HuH-7 (cell line): ENCODE data around the gene CAMTA1.
"Not testable (repeated sequence)": the region's sequence is repeated elsewhere in the genome, so short reads cannot be mapped to it uniquely, and the experiment has no call there.

Source experiments
- DNase-seq: peaks from one replicate; pipeline ENCODE4 v3.0.0; 2011; ENCODE audit warnings: low spot score

Gene CAMTA1

DNA sequence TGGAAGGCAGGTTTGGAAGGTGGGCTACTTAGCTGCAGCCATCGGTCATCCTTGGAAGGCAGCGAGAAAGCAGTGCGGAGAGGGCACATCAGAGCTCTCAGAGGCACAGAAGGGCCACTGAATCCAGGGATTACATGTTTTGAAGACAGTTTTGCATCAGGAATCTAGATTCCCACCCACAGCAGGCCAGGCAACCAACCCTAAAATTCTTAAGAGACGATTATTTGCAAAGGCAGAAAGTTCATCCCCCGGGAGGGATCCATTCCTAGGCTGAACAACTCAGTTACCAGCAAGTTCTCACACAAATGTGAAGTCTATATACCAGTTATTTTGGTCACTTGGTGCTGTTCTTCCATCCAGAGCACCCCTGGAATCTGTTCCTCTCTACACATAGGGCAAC is 528.6 kb downstream of the CAMTA1 start:
- DNase-seq = no peak

DNA sequence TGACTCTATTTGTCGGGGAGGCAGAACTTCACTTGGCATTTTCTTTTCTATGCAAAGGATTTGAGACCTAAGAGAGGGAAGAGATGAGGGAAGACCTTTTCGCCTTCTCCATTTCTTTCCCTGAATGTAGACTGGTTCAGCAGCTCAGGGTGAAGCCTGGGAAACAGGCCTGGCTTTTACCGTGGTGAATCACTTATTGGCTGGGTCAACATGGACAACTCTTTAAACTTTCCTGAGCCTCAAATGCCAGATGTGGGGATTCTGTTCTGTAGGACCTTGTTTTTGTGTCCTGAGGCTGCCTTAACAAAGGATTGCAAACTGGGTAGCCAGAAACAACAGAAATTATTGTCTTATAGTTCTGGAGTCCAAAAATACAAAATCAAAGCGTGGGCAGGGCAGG is 530.1 kb downstream of the CAMTA1 start:
- DNase-seq = no peak

DNA sequence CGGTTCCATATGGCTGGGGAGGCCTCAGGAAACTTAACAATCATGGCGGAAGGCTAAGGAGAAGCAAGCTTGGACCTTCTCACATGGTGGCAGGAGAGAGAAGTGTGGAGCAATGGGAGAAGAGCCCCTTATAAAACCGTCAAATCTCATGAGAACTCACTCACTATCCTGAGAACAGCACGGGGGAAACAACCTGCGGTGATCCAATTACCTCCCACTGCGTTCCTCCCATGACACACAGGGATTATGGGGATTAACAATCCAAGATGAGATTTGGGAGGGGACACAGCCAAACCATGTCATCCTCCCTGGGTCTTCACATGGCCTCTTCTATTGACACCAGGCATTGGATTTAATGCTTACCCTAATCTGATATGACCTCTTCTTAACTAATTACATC is 530.7 kb downstream of the CAMTA1 start:
- DNase-seq = no peak

DNA sequence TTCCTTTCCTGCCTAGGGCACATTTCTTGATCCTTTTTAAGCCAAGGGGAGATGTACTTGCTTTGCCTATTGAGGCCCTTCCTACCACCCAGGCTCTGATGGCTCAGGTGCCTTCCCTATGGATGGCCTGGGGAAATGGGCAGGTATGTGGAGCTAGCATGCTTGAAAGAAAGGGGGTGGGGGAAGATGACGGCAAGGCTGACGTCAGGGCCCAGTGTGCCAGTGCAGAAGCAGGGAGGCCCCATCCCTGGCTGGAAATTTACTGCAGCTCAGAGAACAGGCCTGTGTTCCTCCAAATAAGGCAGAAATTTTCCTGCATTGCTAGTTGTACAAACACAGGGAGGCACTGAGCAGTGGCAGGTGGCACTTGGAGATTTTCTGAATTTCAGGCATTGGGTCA is 532.6 kb downstream of the CAMTA1 start:
- DNase-seq = no peak

DNA sequence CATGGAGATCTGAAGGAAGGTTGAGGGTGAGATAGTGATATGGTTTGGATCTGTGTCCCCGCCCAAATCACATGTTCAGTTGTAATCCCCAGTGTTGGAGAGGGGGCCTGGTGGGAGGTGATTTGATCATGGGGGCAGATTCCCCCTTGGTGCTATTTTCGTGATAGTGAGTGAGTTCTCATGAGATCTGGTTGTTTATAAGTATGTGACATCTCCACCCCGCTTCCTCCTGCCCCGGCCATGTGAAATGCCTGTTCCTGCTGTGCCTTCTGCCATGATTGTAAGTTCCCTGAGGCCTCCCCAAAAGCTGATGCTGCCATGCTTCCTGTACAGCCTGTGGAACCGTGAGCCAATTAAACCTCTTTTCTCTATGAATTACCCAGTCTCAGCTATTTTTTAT is 533.9 kb downstream of the CAMTA1 start:
- DNase-seq = no peak

DNA sequence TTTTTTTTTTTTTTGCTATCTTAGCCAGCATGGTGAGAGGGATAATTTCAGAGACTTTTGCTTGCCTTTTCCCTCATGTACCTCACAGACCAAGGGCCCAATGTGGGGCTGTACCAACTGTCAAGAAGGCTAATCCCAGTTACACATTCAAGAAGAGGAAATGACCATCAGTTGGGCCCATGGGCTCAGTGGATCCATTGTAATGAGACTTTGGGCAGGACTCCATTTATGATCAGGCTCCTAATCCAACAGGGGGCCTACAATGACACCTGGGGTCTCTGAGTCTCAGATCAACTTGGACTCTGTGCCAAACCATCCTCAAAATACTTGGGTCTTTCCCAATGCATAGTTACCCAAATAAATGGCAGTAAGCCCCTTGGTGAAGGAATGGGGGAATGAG is 535.4 kb downstream of the CAMTA1 start:
- DNase-seq = no peak

DNA sequence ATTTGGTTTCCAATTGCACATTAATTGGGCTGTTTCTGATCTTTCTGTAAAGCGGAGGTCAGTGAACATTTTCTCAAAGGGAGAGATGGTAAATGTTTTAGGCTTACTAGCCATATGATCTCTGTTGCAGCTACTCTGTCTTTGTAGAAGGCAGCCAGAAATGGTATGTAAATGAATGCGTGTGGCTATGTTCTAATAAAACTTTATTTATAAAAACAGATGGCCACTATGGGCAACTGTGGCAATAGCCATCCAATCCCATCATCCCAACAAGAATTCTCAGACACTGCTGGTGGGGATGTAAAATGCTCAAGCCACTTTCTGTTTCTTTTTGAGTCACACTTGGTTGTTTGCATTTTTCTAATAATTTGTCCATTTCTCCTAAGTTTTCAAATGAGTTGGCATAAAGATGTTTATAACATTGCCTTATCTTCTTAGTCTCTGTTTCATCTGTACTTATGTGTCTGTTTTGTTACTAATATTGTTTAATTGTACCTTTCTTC is 537.1 kb downstream of the CAMTA1 start:
- no peak for DNase-seq

DNA sequence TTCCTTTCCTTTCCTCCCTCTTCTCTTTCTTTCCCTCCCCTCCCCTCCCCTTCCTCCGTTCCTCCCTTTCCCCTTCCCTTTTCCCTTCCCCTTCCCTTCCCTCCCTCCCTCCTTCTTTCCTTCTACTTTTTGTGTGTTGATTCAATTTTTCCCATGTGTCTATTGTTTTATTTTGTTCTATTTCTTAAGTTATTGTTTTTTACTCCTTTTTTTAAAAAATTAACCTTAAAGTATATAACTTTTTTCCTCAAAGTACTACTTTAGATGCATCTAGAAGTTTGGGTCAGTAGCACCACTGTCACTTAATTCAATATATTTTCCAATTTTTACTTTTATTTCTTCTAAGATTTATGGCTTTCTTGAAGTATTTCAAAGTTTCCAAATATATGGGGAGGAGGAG is 537.7 kb downstream of the CAMTA1 start:
- DNase-seq = no peak

DNA sequence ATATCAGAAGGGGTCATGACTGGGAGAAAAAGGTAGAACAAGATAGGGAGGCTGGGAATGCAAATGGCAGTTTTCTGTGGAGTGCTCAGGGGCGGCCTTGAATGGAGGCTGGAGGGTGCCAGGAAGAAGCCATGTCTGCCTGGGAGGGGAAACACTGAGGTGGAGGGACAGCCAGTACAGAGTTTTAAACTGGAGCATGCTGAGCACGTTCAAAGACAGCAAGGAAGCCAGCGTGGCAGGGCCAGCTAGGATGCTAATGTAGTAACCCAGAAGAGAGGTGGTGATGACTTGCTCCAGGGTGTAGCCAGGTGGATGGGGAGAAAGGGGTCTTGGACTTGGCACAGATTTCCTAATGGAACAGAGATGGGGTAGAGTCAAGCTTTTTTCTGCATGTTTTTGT is 540.0 kb downstream of the CAMTA1 start:
- no peak for DNase-seq

DNA sequence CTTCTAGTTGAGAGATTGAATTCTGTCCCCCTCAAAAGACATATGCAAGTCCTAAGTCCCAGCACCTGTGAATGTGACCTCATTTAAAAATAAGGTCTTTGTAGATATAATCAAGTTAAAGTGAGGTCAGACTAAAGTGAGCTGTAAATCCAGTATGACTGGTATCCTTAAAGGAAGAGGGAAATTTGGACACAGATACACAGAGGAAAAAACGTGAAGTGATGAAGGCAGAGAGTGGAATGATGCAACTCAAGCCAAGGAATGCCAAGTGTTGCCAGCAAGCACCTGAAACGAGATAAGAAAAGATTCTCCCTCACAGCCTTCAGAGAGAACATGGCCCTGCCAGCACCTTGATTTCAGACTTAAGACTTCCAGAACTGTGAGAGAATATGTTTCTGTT is 541.1 kb downstream of the CAMTA1 start:
- DNase-seq = no peak

DNA sequence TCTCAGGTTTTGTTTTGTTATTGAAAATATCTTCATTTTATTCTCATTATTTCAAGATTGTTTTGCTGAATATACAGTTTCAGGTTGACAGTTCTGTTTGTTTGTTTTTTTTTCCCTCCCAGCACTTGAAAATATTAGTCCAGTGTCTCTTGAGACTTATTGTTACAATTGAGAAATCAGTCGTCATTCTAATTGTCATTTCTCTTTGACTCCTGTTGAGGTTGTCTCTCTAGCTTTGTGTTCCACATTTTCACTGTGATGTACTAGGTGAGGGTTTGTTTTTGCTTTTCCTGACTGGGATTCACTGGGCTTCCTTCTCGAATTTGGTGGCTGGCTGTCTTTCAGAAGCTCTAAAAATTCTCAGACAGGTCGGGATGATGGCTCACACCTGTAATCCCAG is 542.6 kb downstream of the CAMTA1 start:
- DNase-seq = no peak

DNA sequence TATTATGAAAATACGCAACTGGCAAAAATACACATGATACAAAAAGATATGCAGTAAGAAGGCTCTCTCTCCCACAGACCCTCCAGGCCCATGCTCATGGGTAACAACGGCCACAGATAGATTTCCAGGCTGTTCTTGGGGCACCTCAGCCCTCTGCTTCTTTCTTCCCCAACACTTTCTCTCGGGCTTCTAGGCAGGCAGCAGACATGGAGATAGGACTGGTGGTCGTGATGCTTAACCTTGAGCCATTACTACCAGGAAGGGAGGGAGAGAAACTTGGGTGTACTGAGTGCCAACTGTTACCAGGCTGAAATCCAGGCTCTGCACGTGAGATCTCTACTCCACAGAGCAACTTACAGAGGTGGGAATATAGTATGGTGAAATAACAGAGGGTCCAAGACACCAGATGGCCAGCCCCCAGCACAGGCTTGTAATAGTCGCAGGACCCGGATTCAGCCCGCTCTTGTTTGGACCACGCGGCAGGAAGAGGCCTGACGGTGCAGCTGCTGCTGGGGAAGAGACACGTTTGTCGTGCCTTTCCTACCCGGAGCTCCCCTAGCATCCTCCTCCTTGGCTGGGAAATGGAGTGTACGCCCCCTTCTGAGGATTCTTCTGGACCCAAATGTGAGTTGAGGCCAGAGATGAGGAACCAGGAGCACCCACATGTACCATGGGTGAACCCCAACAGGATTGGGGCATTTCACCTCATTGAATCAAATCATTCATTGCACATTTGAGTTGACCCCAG is 544.8 kb downstream of the CAMTA1 start:
- no peak for DNase-seq

DNA sequence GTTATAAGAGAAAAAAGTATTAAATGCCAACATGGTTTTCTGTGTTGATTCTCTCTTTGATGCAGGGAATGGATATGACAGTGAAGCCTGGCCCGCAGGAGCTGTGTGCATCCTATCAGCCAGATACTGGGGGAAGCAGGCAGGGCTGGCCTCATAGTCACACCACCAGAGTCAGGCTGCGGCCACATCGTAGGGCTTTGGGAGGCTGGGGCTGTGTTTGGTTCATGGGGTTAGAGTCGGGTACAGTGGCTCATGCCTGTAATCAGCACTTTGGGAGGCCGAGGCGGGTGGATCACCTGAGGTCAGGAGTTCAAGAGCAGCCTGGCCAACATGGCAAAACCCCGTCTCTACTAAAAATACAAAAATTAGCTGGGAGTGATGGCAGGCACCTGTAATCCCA is 545.5 kb downstream of the CAMTA1 start:
- not testable (repeated sequence) for DNase-seq

DNA sequence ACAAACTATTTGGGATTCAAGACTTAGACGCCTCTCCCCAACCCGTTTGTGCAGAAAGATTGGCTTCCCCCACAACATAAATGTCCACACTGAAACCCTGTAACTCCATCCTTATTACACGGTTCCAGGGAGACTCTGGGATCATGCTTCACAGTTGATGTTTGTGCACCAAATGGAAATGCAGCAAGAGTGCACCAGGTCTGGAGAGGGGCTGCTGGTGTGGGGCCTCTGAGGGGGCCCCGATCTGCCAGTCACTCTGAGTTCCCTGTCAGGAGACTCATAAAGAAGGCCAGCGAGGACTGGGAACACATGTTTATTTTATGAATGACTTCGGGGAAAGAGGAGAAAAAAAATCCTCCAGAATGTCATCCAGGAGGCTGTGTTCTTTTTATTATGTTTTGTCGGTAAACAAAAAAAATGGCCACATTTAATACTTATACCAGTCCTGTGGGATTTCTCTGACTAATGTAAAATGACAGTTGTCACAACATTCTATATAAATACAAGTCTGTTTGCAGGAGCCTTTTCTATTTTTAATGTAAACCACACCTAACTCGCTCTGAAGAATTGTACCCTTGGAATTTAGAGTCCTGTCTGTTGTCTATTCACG is 546.8 kb downstream of the CAMTA1 start:
- DNase-seq = no peak

DNA sequence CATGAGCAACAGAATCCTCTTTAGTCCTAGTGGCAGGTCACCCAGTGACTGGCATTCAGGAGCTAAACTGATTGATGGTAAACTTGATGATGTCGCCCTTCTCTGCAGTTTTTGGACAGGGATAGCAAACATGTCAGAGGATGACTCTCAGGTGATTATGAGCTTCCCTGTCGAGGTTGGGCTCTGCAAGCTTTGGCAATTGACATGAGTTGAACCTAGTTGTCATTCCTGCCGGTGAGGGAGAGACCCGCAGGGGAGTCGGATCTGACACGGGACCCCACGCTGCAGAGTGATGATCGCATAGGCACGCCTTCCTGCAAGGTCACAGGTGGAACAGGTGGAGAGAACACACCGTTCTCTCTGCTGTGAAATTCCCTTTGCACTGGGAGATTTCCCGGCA is 547.8 kb downstream of the CAMTA1 start:
- no peak for DNase-seq

DNA sequence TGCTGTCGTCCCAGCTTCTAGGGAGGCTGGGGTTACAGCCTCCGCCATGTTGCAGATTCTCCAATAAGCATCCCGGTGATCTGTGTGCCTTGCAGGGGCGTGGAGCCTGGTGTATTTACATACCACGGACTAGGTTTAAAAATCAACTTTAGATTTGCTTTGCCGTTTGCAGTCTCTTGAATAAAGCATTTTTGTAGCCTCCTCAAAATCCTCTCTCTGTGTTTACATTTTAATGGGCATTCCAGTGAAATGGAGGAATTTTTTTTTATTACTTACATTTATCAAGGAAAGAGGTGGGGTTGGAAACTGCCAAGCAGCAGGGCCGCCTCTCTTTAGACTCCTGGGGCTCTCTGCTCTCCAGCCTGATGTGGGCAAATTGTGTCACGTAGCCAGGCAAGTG is 548.4 kb downstream of the CAMTA1 start:
- DNase-seq = no peak

DNA sequence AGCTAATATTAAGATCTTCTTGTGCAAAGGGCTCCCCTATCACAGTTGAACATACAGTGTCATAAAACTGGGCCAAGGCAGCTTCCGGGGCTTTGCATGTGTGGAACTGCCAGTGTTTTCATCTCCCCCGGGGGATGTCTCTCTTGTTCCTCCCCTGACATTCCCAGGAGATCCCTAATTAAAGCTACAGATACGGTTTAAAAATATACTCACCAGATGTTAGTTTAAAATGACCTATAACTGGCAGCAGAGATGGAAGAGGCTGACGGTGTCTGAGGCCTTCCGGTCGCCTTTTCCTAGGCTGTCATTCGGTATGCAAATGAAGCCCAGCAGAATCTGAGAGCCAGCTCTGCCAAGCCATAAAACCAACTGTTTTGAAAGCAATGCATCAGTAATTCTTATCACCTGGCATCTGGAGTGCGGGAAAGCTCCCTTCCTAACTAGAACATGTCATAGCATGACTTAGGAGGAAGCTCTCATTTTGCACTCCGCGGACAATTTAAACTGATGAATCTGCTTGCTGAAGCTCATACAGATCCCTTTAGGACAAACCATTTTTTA is 549.3 kb downstream of the CAMTA1 start:
- no peak for DNase-seq

DNA sequence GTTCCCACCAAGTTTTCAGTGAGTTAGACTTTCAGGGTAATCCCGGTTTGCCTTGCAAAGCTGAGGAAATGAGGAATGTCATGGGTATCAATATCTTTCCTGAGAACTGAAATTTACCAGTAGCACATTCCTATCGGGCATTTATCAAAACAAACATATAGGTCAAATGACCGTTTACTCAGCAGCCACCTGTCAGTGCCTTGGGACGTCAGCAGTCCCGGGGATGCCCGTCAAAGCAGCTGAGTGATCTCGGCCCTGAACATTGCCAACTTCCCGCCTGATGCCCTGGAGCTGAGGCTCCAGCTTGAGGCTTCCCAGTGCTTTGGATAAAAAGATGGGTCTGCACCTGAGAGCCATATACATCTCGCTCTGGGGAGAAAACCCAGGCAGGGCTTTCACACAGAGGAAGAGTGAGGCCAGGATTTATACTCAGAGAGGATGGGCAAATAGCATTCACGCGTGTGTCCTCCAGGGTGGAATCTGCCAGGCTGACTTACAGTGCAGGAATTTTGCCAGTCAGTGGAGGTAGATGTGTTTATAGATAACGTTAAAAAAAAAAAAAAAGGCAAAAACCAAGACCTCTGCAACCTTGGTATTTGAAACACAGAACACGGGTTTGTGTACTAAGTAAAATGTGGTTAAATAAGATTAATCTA is 550.1 kb downstream of the CAMTA1 start:
- DNase-seq = no peak

DNA sequence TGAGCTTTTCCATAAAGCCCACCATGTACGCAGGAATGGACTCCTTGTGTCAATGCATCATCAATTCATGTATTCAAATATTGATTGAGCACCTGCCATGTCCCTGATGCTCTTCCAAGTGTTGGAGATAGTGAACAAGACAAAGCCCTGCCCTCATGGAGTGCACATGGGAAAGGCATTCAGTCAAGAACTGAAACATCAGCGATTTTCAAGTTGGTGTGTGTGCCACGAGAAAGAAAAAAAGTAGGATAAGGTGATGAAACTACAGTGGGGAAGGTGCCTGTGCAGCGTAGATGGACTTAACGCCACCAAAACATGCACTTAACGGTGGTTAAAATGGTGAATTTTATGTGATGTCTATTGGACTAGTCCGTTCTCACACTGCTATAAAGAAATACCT is 553.2 kb downstream of the CAMTA1 start:
- no peak for DNase-seq

DNA sequence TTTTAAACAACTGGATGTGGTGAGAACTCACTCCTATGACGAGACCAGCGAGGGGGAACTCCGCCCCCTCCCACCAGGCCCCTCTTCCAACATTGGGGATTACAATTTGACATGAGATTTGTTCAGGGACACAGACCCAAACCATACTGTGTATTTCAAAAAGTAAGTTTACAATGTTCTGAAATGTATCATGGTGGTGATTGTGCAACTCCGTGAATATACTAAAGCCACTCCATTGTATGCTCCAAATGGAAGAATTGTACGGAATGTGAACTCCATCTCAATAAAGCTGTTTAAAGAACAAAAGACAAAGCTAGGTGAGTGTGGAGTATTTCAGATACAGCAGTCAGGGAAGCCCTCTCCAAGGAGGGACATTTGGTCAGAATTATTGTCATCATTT is 553.8 kb downstream of the CAMTA1 start:
- no peak for DNase-seq

DNA sequence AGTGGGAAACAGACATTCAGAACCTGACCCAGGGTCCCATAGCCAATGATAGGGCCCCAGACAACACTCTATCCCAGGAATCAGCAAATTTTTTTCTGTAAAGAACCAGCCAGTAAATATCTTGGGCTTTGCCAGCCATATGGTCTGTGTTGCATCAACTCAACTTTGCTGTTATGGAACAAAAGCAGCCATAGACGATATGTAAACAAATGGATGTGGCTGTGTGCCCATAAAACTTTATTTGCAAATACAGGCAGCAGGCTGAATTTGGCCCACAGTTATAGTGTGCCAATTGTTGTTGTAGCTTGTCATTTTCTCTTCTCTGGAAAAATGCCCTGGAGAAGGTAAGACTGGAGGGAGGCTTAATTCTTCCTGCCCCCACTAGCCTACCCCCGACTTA is 554.7 kb downstream of the CAMTA1 start:
- DNase-seq = no peak

DNA sequence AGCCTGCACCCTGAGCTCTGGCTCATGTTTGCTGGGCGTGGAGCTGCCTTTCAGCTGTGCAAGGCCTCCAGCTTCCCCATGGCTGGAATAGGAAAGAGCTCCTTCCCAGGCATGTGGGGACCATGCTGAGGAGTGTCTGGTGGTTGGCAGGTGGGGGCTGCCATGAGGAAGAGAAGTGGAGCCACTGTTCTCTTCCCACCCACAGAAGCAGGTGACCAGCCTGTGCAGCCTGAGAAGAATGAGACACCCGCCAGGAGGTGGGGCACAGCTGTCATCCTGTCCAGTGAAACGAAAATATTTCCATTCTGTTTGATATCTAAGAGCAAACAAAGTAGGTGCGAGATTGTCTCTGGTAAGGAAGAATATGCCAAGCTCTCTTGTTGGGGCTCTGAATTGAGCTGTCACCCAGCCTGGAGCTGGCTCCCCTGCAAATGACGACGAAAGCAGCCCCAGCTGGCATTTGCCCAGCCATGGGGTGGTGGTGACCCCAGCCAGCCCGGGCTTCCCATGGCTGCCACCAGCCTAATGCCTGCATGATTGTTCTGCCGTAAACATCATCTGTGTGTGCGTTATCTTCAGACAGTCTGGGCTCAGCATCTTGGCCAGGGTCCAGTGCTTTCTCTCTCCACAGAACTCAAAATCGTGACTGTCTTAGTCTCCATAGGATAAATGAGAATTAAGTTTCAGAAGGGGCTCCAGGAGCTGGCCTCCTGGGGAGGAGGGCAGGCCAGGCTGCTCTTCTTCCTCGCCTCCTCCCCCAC is 556.1 kb downstream of the CAMTA1 start:
- DNase-seq = no peak
